ENCODE data around the gene MADD. TPM values are rescaled to one million over a fixed set of nuclear protein-coding genes. Genes with fewer than 3 reads are reported as not detected.

MADD gene
- total and polyA plus RNA-seq, 2 donors (not counting 1 experiment from before 2014, with no cell fraction given) = 7.0 to 15.4 TPM

DNA sequence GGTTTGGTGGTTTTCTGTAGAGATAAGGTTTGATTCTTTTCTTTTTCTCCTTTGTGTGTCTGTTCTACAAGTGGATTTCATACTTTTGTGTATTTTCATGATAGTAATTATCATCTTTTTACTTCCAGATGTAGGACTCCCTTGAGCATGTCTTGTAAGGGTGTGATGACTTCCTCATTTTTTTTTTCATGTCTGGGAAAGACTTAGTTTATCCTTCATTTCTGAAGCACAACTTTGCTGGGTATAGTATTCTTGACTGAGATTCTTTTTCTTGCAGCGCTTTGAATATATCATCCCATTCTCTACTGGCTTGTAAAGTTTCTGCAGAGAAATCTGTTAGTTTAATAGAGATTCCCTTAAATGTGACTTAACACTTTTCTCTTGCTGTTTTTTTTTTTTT lies 32.9 kb downstream of the MADD start:
- Histone ChIP-seq H3K4me1 (ENCODE audit: control insufficient read depth, extremely low read depth, insufficient read depth, low read length) (no peaks in the 10 kb centered on the region), H3K27ac (ENCODE audit: insufficient read depth, low read length) (no peak overlapping the region), H2AFZ (ENCODE audit: low read length) (no peak overlapping the region), H3K4me2 (ENCODE audit: extremely low read depth, insufficient read depth, low read length) (no peak overlapping the region), H4K20me1 (ENCODE audit: control insufficient read depth, extremely low read depth, insufficient read depth, low read length) (no peaks in the 10 kb centered on the region), H3K9me3 (ENCODE audit: control insufficient read depth, insufficient read depth, low read depth, low read length) (no peaks in the 10 kb centered on the region), H3K79me2 (ENCODE audit: control insufficient read depth, insufficient read depth, low read length) (no peaks in the 10 kb centered on the region), H3K9ac (ENCODE audit: insufficient read depth, low read length) (no peak overlapping the region), H3K4me3 (replicated peaks in 1 of 4; ENCODE audit: control extremely low read depth in 1 of 4, insufficient read depth in 1 of 4, low read depth in 3 of 4, low read length in 4 of 4) (no peak overlapping the region), H3K36me3 (ENCODE audit: control insufficient read depth, insufficient read depth, low read length) (peaks cover 2% of the 10 kb centered on the region), H3K27me3 (ENCODE audit: control insufficient read depth, insufficient read depth, low read length) (no peaks in the 10 kb centered on the region)
- TF ChIP-seq, protein P1, sequence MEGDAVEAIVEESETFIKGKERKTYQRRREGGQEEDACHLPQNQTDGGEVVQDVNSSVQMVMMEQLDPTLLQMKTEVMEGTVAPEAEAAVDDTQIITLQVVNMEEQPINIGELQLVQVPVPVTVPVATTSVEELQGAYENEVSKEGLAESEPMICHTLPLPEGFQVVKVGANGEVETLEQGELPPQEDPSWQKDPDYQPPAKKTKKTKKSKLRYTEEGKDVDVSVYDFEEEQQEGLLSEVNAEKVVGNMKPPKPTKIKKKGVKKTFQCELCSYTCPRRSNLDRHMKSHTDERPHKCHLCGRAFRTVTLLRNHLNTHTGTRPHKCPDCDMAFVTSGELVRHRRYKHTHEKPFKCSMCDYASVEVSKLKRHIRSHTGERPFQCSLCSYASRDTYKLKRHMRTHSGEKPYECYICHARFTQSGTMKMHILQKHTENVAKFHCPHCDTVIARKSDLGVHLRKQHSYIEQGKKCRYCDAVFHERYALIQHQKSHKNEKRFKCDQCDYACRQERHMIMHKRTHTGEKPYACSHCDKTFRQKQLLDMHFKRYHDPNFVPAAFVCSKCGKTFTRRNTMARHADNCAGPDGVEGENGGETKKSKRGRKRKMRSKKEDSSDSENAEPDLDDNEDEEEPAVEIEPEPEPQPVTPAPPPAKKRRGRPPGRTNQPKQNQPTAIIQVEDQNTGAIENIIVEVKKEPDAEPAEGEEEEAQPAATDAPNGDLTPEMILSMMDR (conservative IDR thresholded peaks at IDR 0.05 in 1 of 2, IDR thresholded peaks at IDR 0.05 in 1 of 2; ENCODE audit: low read depth in 1 of 2, low read length in 2 of 2) = no peak
- TF ChIP-seq EZH2 (IDR thresholded peaks at IDR 0.05; ENCODE audit: low read length, missing control alignments) = no peak
- DNase-seq (ENCODE audit: low read depth in 2 of 2) = no peak

DNA sequence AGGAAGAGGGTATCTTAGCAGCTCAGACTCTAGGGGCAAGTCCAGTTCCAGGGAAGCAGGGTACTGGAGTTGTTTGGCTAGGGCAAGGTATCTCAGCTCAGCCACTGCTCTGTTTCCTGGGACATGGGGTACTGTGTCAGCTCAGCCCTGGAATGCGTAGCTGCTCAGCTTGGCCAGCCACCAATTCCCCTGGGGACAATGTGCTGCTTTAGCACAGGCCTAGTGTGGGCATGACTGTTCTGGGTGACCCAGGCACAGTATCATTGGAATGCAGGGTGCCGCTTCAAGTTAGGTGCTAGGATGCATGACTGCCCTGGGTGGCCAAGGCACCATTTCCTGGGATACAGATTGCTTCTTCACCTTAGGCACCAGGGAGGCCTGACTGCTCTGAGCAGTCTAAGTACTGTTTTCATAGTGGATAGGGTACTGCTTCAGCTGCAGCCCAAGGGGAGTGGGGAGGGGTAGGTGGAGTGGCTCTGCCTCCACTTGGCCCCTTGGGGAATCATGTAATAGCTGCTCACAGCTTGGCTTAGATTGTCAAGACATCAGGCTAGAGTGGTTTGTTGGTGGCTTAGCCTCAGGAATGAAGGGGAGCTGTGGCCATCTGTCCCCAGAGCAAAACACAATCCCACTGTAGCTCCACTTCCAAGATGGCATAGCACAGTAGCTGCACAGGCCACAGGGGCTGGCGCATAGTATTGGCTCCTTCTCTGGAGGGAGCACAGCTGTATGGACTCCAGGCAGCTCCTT lies 36.0 kb downstream of the MADD start:
- no peak overlapping the region for H3K4me2 ChIP-seq (ENCODE audit: extremely low read depth, insufficient read depth, low read length)
- H3K79me2 ChIP-seq (ENCODE audit: control insufficient read depth, insufficient read depth, low read length) = no peaks in the 10 kb centered on the region
- H3K36me3 ChIP-seq (ENCODE audit: control insufficient read depth, insufficient read depth, low read length) = peaks cover 5% of the 10 kb centered on the region
- H3K4me3 ChIP-seq (replicated peaks in 1 of 4; ENCODE audit: control extremely low read depth in 1 of 4, insufficient read depth in 1 of 4, low read depth in 3 of 4, low read length in 4 of 4) = no peak overlapping the region
- H3K4me1 ChIP-seq (ENCODE audit: control insufficient read depth, extremely low read depth, insufficient read depth, low read length) = no peaks in the 10 kb centered on the region
- H3K27me3 ChIP-seq (ENCODE audit: control insufficient read depth, insufficient read depth, low read length) = no peaks in the 10 kb centered on the region
- H4K20me1 ChIP-seq (ENCODE audit: control insufficient read depth, extremely low read depth, insufficient read depth, low read length) = no peaks in the 10 kb centered on the region
- no peak for TF ChIP-seq EZH2 (IDR thresholded peaks at IDR 0.05; ENCODE audit: low read length, missing control alignments)
- TF ChIP-seq, protein P1 (conservative IDR thresholded peaks at IDR 0.05 in 1 of 2, IDR thresholded peaks at IDR 0.05 in 1 of 2; ENCODE audit: low read depth in 1 of 2, low read length in 2 of 2) = no peak
- no peak overlapping the region for H3K9ac ChIP-seq (ENCODE audit: insufficient read depth, low read length)
- no peaks in the 10 kb centered on the region for H3K9me3 ChIP-seq (ENCODE audit: control insufficient read depth, insufficient read depth, low read depth, low read length)
- no peak overlapping the region for H2AFZ ChIP-seq (ENCODE audit: low read length)
- no peak overlapping the region for H3K27ac ChIP-seq (ENCODE audit: insufficient read depth, low read length)
- no peak for DNase-seq (ENCODE audit: low read depth in 2 of 2)

DNA sequence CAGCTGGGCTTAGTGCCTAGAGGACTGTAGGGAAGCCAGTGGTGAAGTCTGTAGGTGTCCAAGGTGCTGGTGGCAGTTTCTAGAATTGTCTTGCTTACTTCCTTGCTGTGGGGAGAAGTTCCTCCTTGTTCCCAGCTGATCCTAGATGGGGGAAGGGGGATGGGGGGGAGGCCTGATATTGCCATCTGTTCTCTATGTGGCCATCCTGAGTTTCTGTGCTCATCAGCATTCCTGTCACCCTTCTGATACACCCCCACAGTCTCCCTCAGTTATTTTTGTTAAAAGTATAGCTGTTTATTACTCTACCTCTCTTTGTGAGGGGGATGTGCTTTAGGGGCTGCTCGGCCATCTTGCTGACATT lies 36.5 kb downstream of the MADD start:
- Histone ChIP-seq H2AFZ (ENCODE audit: low read length) (no peak overlapping the region), H3K79me2 (ENCODE audit: control insufficient read depth, insufficient read depth, low read length) (no peaks in the 10 kb centered on the region), H3K9ac (ENCODE audit: insufficient read depth, low read length) (no peak overlapping the region), H3K9me3 (ENCODE audit: control insufficient read depth, insufficient read depth, low read depth, low read length) (no peaks in the 10 kb centered on the region), H3K4me1 (ENCODE audit: control insufficient read depth, extremely low read depth, insufficient read depth, low read length) (no peaks in the 10 kb centered on the region), H3K36me3 (ENCODE audit: control insufficient read depth, insufficient read depth, low read length) (peaks cover 5% of the 10 kb centered on the region), H3K4me3 (replicated peaks in 1 of 4; ENCODE audit: control extremely low read depth in 1 of 4, insufficient read depth in 1 of 4, low read depth in 3 of 4, low read length in 4 of 4) (no peak overlapping the region), H3K27ac (ENCODE audit: insufficient read depth, low read length) (no peak overlapping the region), H3K27me3 (ENCODE audit: control insufficient read depth, insufficient read depth, low read length) (no peaks in the 10 kb centered on the region), H4K20me1 (ENCODE audit: control insufficient read depth, extremely low read depth, insufficient read depth, low read length) (no peaks in the 10 kb centered on the region), H3K4me2 (ENCODE audit: extremely low read depth, insufficient read depth, low read length) (no peak overlapping the region)
- TF ChIP-seq EZH2 (IDR thresholded peaks at IDR 0.05; ENCODE audit: low read length, missing control alignments) = no peak
- TF ChIP-seq, protein P1 (conservative IDR thresholded peaks at IDR 0.05 in 1 of 2, IDR thresholded peaks at IDR 0.05 in 1 of 2; ENCODE audit: low read depth in 1 of 2, low read length in 2 of 2) = no peak
- DNase-seq (ENCODE audit: low read depth in 2 of 2) = no peak
